Sigmoid colon (tissue), 7 donors: Measurements from ENCODE around the gene PRM1. TPM values are rescaled to one million over a fixed set of nuclear protein-coding genes. Genes with fewer than 3 reads are reported as not detected.
"Not testable (repeated sequence)": the region's sequence is repeated elsewhere in the genome, so short reads cannot be mapped to it uniquely, and the experiment has no call there.

Source experiments
- DNase-seq: peaks from one replicate; pipeline ENCODE4 v3.0.0-alpha.2; 2019
- H3K27ac ChIP-seq, 4 donors: fragments of 200-600 bp; sonication (generic); one replicate each; pipeline ENCODE4 v1.5.1; 2016 to 2019; ENCODE audit warnings: mild to moderate bottlenecking in 1 of 4
- H3K27me3 ChIP-seq, 3 donors: fragments of 200-600 bp; sonication (generic); one replicate each; pipeline ENCODE4 v1.5.1; 2019; ENCODE audit warnings: mild to moderate bottlenecking in 1 of 3
- H3K36me3 ChIP-seq, 4 donors: fragments of 200-600 bp; sonication (generic); one replicate each; pipeline ENCODE4 v1.5.1; 2016 to 2019
- H3K4me1 ChIP-seq, 4 donors: fragments of 200-600 bp; sonication (generic); one replicate each; pipeline ENCODE4 v1.5.1; 2017 to 2019
- H3K4me3 ChIP-seq, 4 donors: fragments of 200-600 bp; sonication (generic); one replicate each; pipeline ENCODE4 v1.5.1; 2017 to 2019; ENCODE audit warnings: mild to moderate bottlenecking in 2 of 4, moderate library complexity in 1 of 4
- H3K9me3 ChIP-seq, 4 donors: fragments of 200-600 bp in 3 of 4; sonication (generic) in 3 of 4; one replicate each; pipeline versions ENCODE4 v1.5.1 to v1.6.1; 2013 to 2019
- EP300 ChIP-seq, 4 donors: sonication (generic); formaldehyde crosslinking; IDR thresholded peaks; one replicate each; pipeline ENCODE4 v1.6.1; 2017; ENCODE audit warnings: antibody characterized with exemption in 4 of 4
- POLR2A ChIP-seq, 2 donors: fragments of 450-650 bp; IDR thresholded peaks; one replicate each; pipeline ENCODE4 v1.6.1; 2016; ENCODE audit warnings: antibody characterized with exemption in 2 of 2, mild to moderate bottlenecking in 2 of 2, moderate library complexity in 2 of 2
- POLR2AphosphoS5 ChIP-seq, 4 donors: sonication (generic); formaldehyde crosslinking; IDR thresholded peaks; one replicate each; pipeline ENCODE4 v1.6.1; 2017; ENCODE audit warnings: antibody characterized with exemption in 4 of 4
- WGBS, 2 donors: extraction: QIAGEN DNeasy Blood & Tissue Kit; methylation state at CpG; one replicate each; pipeline ENCODE4 v1.1.7; 2013; 5-methylcytosine and 5-hydroxymethylcytosine counted together
- intact Hi-C: fragments of 100-400 bp; cut with DNase I; formaldehyde crosslinking; loops from one replicate; pipeline ENCODE4 v1.15.1; 2023
- polyA plus RNA-seq, 3 donors: library from polyadenylated mRNA; stranded (reverse); fragments of 200-250 nt; gene quantifications; one replicate each; pipeline ENCODE4 v1.2.3, GENCODE V29; 2013
- total RNA-seq, 4 donors: library from RNA; depleted of rRNA; stranded (reverse); fragments of >200 nt; gene quantifications; one replicate each; pipeline ENCODE4 v1.1.0, GENCODE V29; 2016
- TF ChIP-seq, protein P1 (sequence below), 4 experiments: fragments of 450-650 bp in 3 of 4; fragments of 200-600 bp in 1 of 4; IDR thresholded peaks; one replicate each; pipeline ENCODE4 v1.5.1; 2016 to 2019; ENCODE audit warnings: antibody characterized with exemption in 4 of 4, mild to moderate bottlenecking in 3 of 4, moderate library complexity in 2 of 4
- donor health status: healthy with polysubstance abuse.
- donor health status: Bipolar disorder and iron deficiency.
- donor health status: healthy.

PRM1 gene
- total and polyA plus RNA-seq, 7 donors: not detected

DNA sequence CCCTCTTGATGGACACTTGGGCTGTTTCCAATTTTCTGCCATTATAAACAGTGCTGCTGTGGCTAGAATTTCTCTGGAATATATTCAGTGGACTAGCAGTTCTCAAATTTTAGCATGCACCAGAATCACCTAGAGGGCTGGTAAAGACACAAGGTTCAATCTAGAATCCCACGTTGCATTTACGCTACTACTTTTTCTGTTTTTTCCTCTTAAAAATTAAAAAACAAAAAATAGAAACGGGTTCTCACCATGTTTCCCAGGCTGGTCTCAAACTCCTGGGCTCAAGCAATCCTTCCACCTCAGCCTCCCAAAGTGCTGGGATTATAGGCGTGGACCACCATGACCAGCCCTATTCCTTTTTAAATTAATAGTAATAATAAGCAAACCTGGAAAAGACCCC is 14.5 kb upstream of the PRM1 start:
- peaks cover 0 to 19% (median 15%) of the 10 kb centered on the region in 4 donors for H3K4me1 ChIP-seq
- H3K36me3 ChIP-seq: no peaks in the 10 kb centered on the region
- H3K4me3 ChIP-seq: no peak overlapping the region
- H3K27me3 ChIP-seq: no peaks in the 10 kb centered on the region
- H3K9me3 ChIP-seq: no peaks in the 10 kb centered on the region
- intact Hi-C loops: no loop called here
- no peak overlapping the region for H3K27ac ChIP-seq
- TF ChIP-seq EP300 (IDR thresholded peaks at IDR 0.05): no peak
- TF ChIP-seq, protein P1, sequence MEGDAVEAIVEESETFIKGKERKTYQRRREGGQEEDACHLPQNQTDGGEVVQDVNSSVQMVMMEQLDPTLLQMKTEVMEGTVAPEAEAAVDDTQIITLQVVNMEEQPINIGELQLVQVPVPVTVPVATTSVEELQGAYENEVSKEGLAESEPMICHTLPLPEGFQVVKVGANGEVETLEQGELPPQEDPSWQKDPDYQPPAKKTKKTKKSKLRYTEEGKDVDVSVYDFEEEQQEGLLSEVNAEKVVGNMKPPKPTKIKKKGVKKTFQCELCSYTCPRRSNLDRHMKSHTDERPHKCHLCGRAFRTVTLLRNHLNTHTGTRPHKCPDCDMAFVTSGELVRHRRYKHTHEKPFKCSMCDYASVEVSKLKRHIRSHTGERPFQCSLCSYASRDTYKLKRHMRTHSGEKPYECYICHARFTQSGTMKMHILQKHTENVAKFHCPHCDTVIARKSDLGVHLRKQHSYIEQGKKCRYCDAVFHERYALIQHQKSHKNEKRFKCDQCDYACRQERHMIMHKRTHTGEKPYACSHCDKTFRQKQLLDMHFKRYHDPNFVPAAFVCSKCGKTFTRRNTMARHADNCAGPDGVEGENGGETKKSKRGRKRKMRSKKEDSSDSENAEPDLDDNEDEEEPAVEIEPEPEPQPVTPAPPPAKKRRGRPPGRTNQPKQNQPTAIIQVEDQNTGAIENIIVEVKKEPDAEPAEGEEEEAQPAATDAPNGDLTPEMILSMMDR (IDR thresholded peaks at IDR 0.05): no peak
- no peak for TF ChIP-seq POLR2AphosphoS5 (IDR thresholded peaks at IDR 0.05)
- TF ChIP-seq POLR2A (IDR thresholded peaks at IDR 0.05): no peak
- WGBS, 2 donors: 92 to 93% methylated on average over 4 of the region's 4 CpGs
- no peak for DNase-seq

DNA sequence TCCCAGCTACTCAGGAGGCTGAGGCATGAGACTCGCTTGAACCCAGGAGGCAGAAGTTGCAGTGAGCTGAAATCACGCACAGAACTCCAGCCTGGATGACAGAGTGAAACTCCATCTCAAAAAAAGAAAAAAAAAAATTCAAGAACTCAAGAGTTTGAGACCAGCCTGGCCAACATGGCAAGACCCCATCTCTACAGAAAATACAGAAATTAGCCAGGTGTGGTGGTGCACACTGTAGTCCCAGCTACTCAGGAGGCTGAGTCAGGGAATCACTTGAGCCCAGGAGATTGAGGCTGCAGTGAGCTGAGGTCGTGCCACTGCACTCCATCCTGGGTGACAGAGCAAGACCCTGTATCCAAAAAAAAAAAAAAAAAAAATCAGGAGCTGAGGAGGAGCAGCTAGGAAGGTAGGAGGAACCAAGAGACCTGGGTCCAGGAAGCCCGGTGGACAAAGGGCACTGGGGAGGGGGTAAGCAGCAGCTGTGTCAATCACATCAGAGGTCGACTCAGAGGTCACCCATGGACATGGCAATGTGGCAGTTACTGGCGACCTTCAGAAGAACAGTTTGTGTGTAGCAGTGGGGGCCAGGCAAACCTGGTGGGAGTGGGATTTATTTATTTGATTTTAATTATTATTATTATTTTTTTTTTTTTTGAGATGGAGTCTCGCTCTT is 11.1 kb upstream of the PRM1 start:
- H3K9me3 ChIP-seq: no peaks in the 10 kb centered on the region
- intact Hi-C loops: no loop called here
- WGBS, 2 donors: 89 to 90% methylated on average over 7 of the region's 7 CpGs
- H3K27ac ChIP-seq: no peak overlapping the region
- DNase-seq: no peak
- TF ChIP-seq, protein P1 (IDR thresholded peaks at IDR 0.05): no peak
- no peak for TF ChIP-seq POLR2AphosphoS5 (IDR thresholded peaks at IDR 0.05)
- TF ChIP-seq EP300 (IDR thresholded peaks at IDR 0.05): no peak
- no peak for TF ChIP-seq POLR2A (IDR thresholded peaks at IDR 0.05)
- no peaks in the 10 kb centered on the region for H3K27me3 ChIP-seq
- H3K36me3 ChIP-seq: no peaks in the 10 kb centered on the region
- H3K4me3 ChIP-seq: no peak overlapping the region
- H3K4me1 ChIP-seq: peaks cover 0 to 8% (median 7%) of the 10 kb centered on the region in 4 donors

DNA sequence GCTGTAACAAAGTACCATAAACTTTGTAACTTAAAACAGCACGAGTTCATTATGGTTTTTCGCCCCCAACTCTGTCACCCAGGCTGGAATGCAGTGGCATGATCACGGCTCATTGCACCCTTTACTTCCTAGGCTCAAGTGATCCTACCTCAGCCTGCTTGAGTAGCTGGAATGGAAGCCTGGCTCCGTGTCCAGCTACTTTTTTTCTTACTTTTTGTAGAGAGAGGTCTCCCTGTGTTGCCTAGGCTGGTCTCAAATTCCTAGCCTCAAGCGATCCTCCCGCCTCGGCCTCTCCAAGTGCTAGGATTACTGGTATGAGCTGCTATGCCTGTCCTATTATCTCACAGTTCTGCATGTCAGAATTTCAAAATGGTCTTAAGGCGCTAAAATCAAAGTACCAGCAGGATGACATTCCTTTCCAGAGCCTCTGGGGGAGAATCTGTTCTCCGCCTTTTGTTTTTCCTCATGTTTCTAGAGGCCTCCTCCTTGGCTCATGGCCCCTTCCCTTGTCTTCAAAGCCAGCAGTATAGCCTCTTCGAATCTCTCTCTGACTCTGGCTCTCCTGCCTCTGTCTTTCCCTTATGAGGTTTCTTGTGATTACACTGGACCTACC is 10.1 kb upstream of the PRM1 start:
- intact Hi-C loops: no loop called here
- Histone ChIP-seq H3K27me3 (no peaks in the 10 kb centered on the region), H3K9me3 (no peaks in the 10 kb centered on the region), H3K27ac (no peak overlapping the region), H3K4me3 (no peak overlapping the region), H3K4me1 (no peaks in the 10 kb centered on the region), H3K36me3 (no peaks in the 10 kb centered on the region)
- 80 to 85% methylated on average over 10 of the region's 10 CpGs for WGBS, 2 donors
- TF ChIP-seq POLR2A (IDR thresholded peaks at IDR 0.05) (no peak), EP300 (IDR thresholded peaks at IDR 0.05) (no peak), POLR2AphosphoS5 (IDR thresholded peaks at IDR 0.05) (no peak)
- TF ChIP-seq, protein P1 (IDR thresholded peaks at IDR 0.05): no peak
- DNase-seq: no peak

DNA sequence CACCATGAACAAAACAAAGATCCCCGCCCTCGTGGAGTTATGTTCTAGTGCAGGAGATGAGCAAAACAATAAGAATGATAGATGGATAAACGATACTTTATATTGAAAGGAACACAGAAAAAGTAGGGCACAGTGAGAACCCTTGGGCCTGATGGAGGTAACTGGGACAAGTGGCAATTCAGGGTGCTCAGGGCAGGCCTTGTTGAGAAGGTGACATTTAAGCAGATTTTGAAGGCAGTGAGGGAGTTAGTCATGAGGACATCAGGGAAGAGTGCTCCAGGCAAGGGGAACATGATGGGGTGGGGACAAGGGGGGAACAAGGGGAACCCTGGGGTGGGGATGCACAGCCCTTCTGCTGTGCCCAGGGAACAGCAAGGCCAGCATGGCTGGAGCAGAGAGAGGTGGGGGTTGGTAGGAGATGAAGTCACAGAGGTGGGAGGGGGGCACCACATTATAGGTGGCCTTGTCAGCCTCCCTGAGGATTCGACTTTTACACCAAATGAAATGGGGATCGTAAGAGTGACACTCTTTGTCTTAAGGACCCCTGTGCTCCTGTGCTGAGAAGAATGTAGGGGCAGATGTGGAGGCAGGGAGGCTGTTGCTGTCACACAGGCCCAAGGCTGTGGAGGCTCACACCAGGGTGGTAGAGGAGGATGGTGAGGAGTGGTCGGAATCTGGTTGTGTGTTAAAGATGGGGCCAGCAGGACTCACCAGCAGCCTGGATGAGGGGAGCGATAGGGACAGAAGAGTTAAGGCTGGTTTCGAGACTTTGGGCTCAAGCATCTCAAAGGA is 9.2 kb upstream of the PRM1 start:
- H3K9me3 ChIP-seq: no peaks in the 10 kb centered on the region
- H3K27ac ChIP-seq: no peak overlapping the region
- WGBS, 2 donors: 92 to 93% methylated on average over 8 of the region's 8 CpGs
- H3K4me3 ChIP-seq: no peak overlapping the region
- no peak for DNase-seq
- no peaks in the 10 kb centered on the region for H3K36me3 ChIP-seq
- intact Hi-C loops: no loop called here
- H3K27me3 ChIP-seq: no peaks in the 10 kb centered on the region
- H3K4me1 ChIP-seq: no peaks in the 10 kb centered on the region
- TF ChIP-seq, protein P1 (IDR thresholded peaks at IDR 0.05): no peak

DNA sequence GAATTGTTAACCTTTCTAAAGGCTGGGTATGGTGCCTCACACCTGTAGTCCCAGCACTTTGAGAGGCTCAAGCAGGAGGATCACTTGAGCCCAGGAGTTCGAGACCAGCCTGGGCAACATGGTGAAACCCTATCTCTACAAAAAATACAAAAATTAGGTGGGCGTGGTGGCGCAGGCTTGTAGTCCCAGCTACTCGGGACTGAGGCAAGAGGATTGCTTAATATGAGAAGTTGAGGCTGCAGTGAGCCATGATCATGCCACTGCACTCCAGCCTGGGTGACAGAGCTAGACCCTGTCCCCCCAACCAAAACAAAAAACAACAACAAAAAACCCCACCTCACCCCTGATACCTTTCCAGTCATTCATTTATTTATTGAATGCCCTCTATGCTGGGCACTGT is 8.6 kb upstream of the PRM1 start:
- H3K4me3 ChIP-seq, DNase-seq, intact Hi-C loops, H3K9me3 ChIP-seq, H3K36me3 ChIP-seq, H3K27ac ChIP-seq, H3K27me3 ChIP-seq, H3K4me1 ChIP-seq: not testable (repeated sequence)
- WGBS, 2 donors: 91% methylated on average over 4 of the region's 4 CpGs
